AG09309 (cell line): ENCODE measurements around the gene CD1E.
"Not testable (repeated sequence)": the region's sequence is repeated elsewhere in the genome, so short reads cannot be mapped to it uniquely, and the experiment has no call there.

Source experiments
- DNase-seq: peaks from one replicate; pipeline ENCODE4 v3.0.0-alpha.2; 2010; ENCODE audit warnings: low read depth
- H3K4me3 ChIP-seq: 2 replicates; pipeline ENCODE4 v1.5.1; 2011; ENCODE audit warnings: mild to moderate bottlenecking, low read depth, low read length, moderate library complexity; ENCODE audit not compliant: control insufficient read depth
- CTCF ChIP-seq: IDR thresholded peaks from 2 replicates; pipeline ENCODE4 v1.5.1; 2011; ENCODE audit warnings: mild to moderate bottlenecking, low read depth, low read length, inconsistent platforms; ENCODE audit not compliant: insufficient read depth, control insufficient read depth; ENCODE audit errors: missing control alignments

CD1E gene

GRCh38 chr1:158333405-158334155, 20.1 kb upstream of the CD1E start:
- TF ChIP-seq CTCF, result no peak
- H3K4me3 ChIP-seq, result no peak overlapping the region
- DNase-seq, result no peak

- no peak for DNase-seq
- TF ChIP-seq CTCF, result no peak
- no peak overlapping the region for H3K4me3 ChIP-seq
Measured at GRCh38 chr1:158334526-158335212, 19.0 kb upstream of the CD1E start.

DNA sequence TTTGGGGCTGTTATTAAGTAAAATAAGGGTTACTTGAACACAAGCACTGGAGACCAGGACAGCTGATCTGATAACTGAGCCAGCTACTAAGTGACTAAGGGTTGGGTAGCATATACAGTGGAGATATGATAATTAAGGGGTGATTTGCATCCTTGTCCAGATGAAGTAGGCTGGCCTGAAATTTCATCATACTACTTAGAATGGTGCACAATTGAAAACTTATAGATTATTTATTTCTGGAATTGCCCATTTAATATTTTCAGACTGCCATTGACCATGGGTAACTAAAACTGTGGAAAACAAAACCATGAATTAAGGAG, 18.5 kb upstream of the CD1E start:
- no peak for DNase-seq
- no peak for TF ChIP-seq CTCF
- H3K4me3 ChIP-seq, result no peak overlapping the region

GRCh38 chr1:158336413-158336812, 17.3 kb upstream of the CD1E start:
- not testable (repeated sequence) for DNase-seq, H3K4me3 ChIP-seq

- not testable (repeated sequence) for H3K4me3 ChIP-seq, DNase-seq
Measured at GRCh38 chr1:158348946-158349345, 4.7 kb upstream of the CD1E start.

GRCh38 chr1:158354255-158354654, 561 bp downstream of the CD1E start:
- no peak for TF ChIP-seq CTCF
- H3K4me3 ChIP-seq, result no peak overlapping the region
- DNase-seq, result no peak

- TF ChIP-seq CTCF, result no peak
- no peak overlapping the region for H3K4me3 ChIP-seq
- no peak for DNase-seq
Measured at GRCh38 chr1:158355773-158356285, 2.1 kb downstream of the CD1E start.
